ENCODE data around the gene TMEM87B. TPM values are rescaled to one million over a fixed set of nuclear protein-coding genes. Genes with fewer than 3 reads are reported as not detected.
A peak's percentile ranks its signal among the peaks of the same experiment; 100 is the strongest.

The TMEM87B gene
- total RNA-seq, 1 experiment from 2014 or later, result 14.8 TPM

- TF ChIP-seq FOSL1 (IDR thresholded peaks at IDR 0.05; ENCODE audit: low read depth) (peak; percentile 57), RAD21 (IDR thresholded peaks at IDR 0.05; ENCODE audit: low read depth) (no peak), CTCF (IDR thresholded peaks at IDR 0.05 in 2 of 3, conservative IDR thresholded peaks at IDR 0.05 in 1 of 3; ENCODE audit: borderline replicate concordance in 1 of 3, insufficient read depth in 1 of 3, low read depth in 2 of 3, low read length in 2 of 3) (no peak), ELF1 (IDR thresholded peaks at IDR 0.05; ENCODE audit: borderline replicate concordance, low read depth) (peak; percentile 65), MAX (IDR thresholded peaks at IDR 0.05) (peak; percentile 53; the same call in 1 of the 2 replicates), ZBTB33 (IDR thresholded peaks at IDR 0.05; ENCODE audit: extremely low read depth, insufficient replicate concordance, low read length) (no peak), EGR1 (IDR thresholded peaks at IDR 0.05; ENCODE audit: low read depth) (peak; percentile 83), CBX3 (IDR thresholded peaks at IDR 0.05; ENCODE audit: low read depth) (peak; percentile 39; the same call in 1 of the 2 replicates), JUND (IDR thresholded peaks at IDR 0.05) (0 out of 2 replicates have a peak, but pooled peaks have one; percentile 51), POLR2AphosphoS5 (IDR thresholded peaks at IDR 0.05; ENCODE audit: low read depth, low read length) (0 out of 2 replicates have a peak, but pooled peaks have one; percentile 34), SRF (IDR thresholded peaks at IDR 0.05; ENCODE audit: low read depth) (peak; percentile 9; the same call in 1 of the 2 replicates), SIN3A (IDR thresholded peaks at IDR 0.05; ENCODE audit: low read depth) (peak; percentile 65), TCF7L2 (IDR thresholded peaks at IDR 0.05; ENCODE audit: borderline replicate concordance, extremely low read depth, insufficient read depth, insufficient read length) (peak; percentile 10), YY1 (IDR thresholded peaks at IDR 0.05; ENCODE audit: extremely low read depth, insufficient replicate concordance, low read depth, low read length) (no peak)
- no peaks in the 10 kb centered on the region for H3K36me3 ChIP-seq (ENCODE audit: control insufficient read depth in 1 of 2, insufficient read depth in 2 of 2, low read length in 2 of 2)
- H2AFZ ChIP-seq (ENCODE audit: low read depth, low read length, poor library complexity, severe bottlenecking), result no peak overlapping the region
- no peaks in the 10 kb centered on the region for H4K20me1 ChIP-seq (ENCODE audit: insufficient read depth)
- ChIA-PET POLR2A (interaction anchor here (1.2 to 1.4 kb wide), 2 partner anchors 8 to 378 kb away, joined by 4 to 7 read pairs; no protein-coding TSS in a partner anchor), RAD21 (ENCODE audit: low non-redundant PET in 1 of 2, low total read pairs in 2 of 2, uncharacterized antibody in 2 of 2, unreplicated experiment in 2 of 2) (no interaction called here), CTCF (no interaction called here)
- H3K9ac ChIP-seq (ENCODE audit: low read length), result peak overlapping the region; percentile 90
- intact Hi-C loops (cut with micrococcal nuclease), result loop anchor here (2.0 to 5.0 kb wide), 2 partner anchors 486 to 527 kb away; partner anchors contain the start of gene POLR1B
- no peaks in the 10 kb centered on the region for H3K27me3 ChIP-seq (ENCODE audit: insufficient read depth, low read length)
- peaks cover 16 to 21% of the 10 kb centered on the region in 2 experiments for H3K4me1 ChIP-seq (ENCODE audit: control insufficient read depth in 1 of 2, insufficient read depth in 2 of 2, low read length in 2 of 2)
- H3K27ac ChIP-seq (ENCODE audit: low read depth, low read length), result peak overlapping the region; percentile 95
- BruUV-seq (replicated peaks), result no TSS peak
- H3K4me2 ChIP-seq (ENCODE audit: low read length), result peak overlapping the region; percentile 96
- no peaks in the 10 kb centered on the region for H3K9me3 ChIP-seq (ENCODE audit: control insufficient read depth in 1 of 2, insufficient read depth in 1 of 2, low read depth in 1 of 2, low read length in 2 of 2)
- H3K9me2 ChIP-seq (ENCODE audit: insufficient read depth), result no peaks in the 10 kb centered on the region
- H3K79me2 ChIP-seq (ENCODE audit: insufficient read depth, low read length), result peaks cover 18% of the 10 kb centered on the region
- DNase-seq (ENCODE audit: low read depth, low spot score) (no peak), ATAC-seq (peak; percentile 1; the same call in 1 of the 2 replicates)
- H3K4me3 ChIP-seq (replicated peaks in 1 of 2; ENCODE audit: low read depth in 1 of 2, low read length in 2 of 2), result peak overlapping the region; percentile 62 to 89
These were observed 909 bp downstream of the TMEM87B start for GRCh38 chr2:112055730-112056625.

Data from HCT116 (cell line).